ENCODE results near the gene TTLL12.
"Not testable (repeated sequence)": the region's sequence is repeated elsewhere in the genome, so short reads cannot be mapped to it uniquely, and the experiment has no call there.

The TTLL12 gene

GRCh38 chr22:43153899-43154298 lies 33.0 kb downstream of the TTLL12 start:
- DNase-seq (ENCODE audit: low spot score), result no peak

- DNase-seq (ENCODE audit: low spot score), result peak; percentile 83
These were observed 34.4 kb downstream of the TTLL12 start for GRCh38 chr22:43152357-43153071.

GRCh38 chr22:43152003-43152356 lies 35.0 kb downstream of the TTLL12 start:
- no peak for DNase-seq (ENCODE audit: low spot score)

GRCh38 chr22:43151251-43152002 lies 35.5 kb downstream of the TTLL12 start, which contains the start of gene TSPO:
Gene TSPO (plus strand): TSS chr22:43151559. CDS start chr22:43159239, 7,680 bp downstream.
- peak; percentile 77 for DNase-seq (ENCODE audit: low spot score)

- no peak for DNase-seq (ENCODE audit: low spot score)
These were observed 36.2 kb downstream of the TTLL12 start for GRCh38 chr22:43150731-43151206.

- DNase-seq (ENCODE audit: low spot score), result no peak
These were observed 38.4 kb downstream of the TTLL12 start for GRCh38 chr22:43148581-43148980.

GRCh38 chr22:43147821-43148220 lies 39.1 kb downstream of the TTLL12 start:
- DNase-seq (ENCODE audit: low spot score), result no peak

GRCh38 chr22:43146332-43146731 lies 40.6 kb downstream of the TTLL12 start:
- DNase-seq (ENCODE audit: low spot score), result not testable (repeated sequence)

GRCh38 chr22:43145371-43145770 lies 41.6 kb downstream of the TTLL12 start:
- not testable (repeated sequence) for DNase-seq (ENCODE audit: low spot score)

GRCh38 chr22:43144949-43145348 lies 42.0 kb downstream of the TTLL12 start:
- DNase-seq (ENCODE audit: low spot score), result no peak

- DNase-seq (ENCODE audit: low spot score), result peak; percentile 83
These were observed 43.9 kb downstream of the TTLL12 start, which contains the start of gene MCAT for GRCh38 chr22:43142880-43143562. Gene MCAT (minus strand): TSS chr22:43143398. CDS start chr22:43143348, 50 bp downstream.

- DNase-seq (ENCODE audit: low spot score), result no peak
These were observed 50.1 kb downstream of the TTLL12 start for GRCh38 chr22:43136801-43137200.

GRCh38 chr22:43136255-43136654 lies 50.7 kb downstream of the TTLL12 start:
- DNase-seq (ENCODE audit: low spot score), result peak; percentile 42

GRCh38 chr22:43135565-43135964 lies 51.4 kb downstream of the TTLL12 start:
- DNase-seq (ENCODE audit: low spot score), result no peak

- DNase-seq (ENCODE audit: low spot score), result no peak
These were observed 52.4 kb downstream of the TTLL12 start for GRCh38 chr22:43134553-43134952.

- DNase-seq (ENCODE audit: low spot score), result no peak
These were observed 53.5 kb downstream of the TTLL12 start for GRCh38 chr22:43133401-43133800.

- no peak for DNase-seq (ENCODE audit: low spot score)
These were observed 55.0 kb downstream of the TTLL12 start for GRCh38 chr22:43131773-43132501.

GRCh38 chr22:43129426-43130425 lies 57.2 kb downstream of the TTLL12 start:
- DNase-seq (ENCODE audit: low spot score), result no peak

GRCh38 chr22:43128928-43129424 lies 58.0 kb downstream of the TTLL12 start:
- DNase-seq (ENCODE audit: low spot score), result no peak

GRCh38 chr22:43128116-43128515 lies 58.8 kb downstream of the TTLL12 start:
- DNase-seq (ENCODE audit: low spot score), result no peak
